ENCODE results near the gene CDH4.

CDH4 gene

GRCh38 chr20:61527626-61528025 is 275.6 kb downstream of the CDH4 start:
- ChIA-PET POLR2A (no interaction called here), CTCF (no interaction called here)
- Histone ChIP-seq H3K4me3 (ENCODE audit: low read depth, low read length) (no peak overlapping the region), H3K36me3 (ENCODE audit: control insufficient read depth in 2 of 2, insufficient read depth in 1 of 2, low read length in 2 of 2) (no peaks in the 10 kb centered on the region), H3K27ac (ENCODE audit: extremely low read depth, low read depth, low read length) (no peak overlapping the region), H3K9me3 (ENCODE audit: control insufficient read depth, insufficient read depth, low read depth, low read length) (no peaks in the 10 kb centered on the region), H3K4me1 (ENCODE audit: control insufficient read depth, insufficient read depth, low read length) (no peaks in the 10 kb centered on the region)
- TF ChIP-seq ZNF560 (tag by site-specific recombination; IDR thresholded peaks at IDR 0.05; ENCODE audit: borderline replicate concordance) (no peak), ZNF621 (tag by site-specific recombination; IDR thresholded peaks at IDR 0.05) (no peak), ZNF555 (tag by site-specific recombination; conservative IDR thresholded peaks at IDR 0.05) (no peak), ZNF133 (tag by site-specific recombination; IDR thresholded peaks at IDR 0.05) (no peak), ZNF37A (tag by site-specific recombination; IDR thresholded peaks at IDR 0.05) (no peak), ZBTB49 (tag by site-specific recombination; IDR thresholded peaks at IDR 0.05; ENCODE audit: low read depth) (no peak), ZNF26 (tag by site-specific recombination; IDR thresholded peaks at IDR 0.05) (no peak), KLF8 (tag by site-specific recombination; IDR thresholded peaks at IDR 0.05) (no peak), ZBTB44 (tag by site-specific recombination; IDR thresholded peaks at IDR 0.05) (no peak), SETDB1 (IDR thresholded peaks at IDR 0.05; ENCODE audit: insufficient read length, low read length) (no peak), ZNF488 (tag by site-specific recombination; IDR thresholded peaks at IDR 0.05) (no peak), ZNF175 (tag by site-specific recombination; IDR thresholded peaks at IDR 0.05) (no peak), GLIS1 (tag by site-specific recombination; IDR thresholded peaks at IDR 0.05) (no peak), SCRT1 (tag by site-specific recombination; IDR thresholded peaks at IDR 0.05; ENCODE audit: borderline replicate concordance) (no peak)

- no peaks in the 10 kb centered on the region for H3K9me3 ChIP-seq (ENCODE audit: control insufficient read depth, insufficient read depth, low read depth, low read length)
- no peak for TF ChIP-seq ZNF639 (tag by site-specific recombination; IDR thresholded peaks at IDR 0.05)
- TF ChIP-seq ZNF140 (tag by site-specific recombination; IDR thresholded peaks at IDR 0.05) = no peak
- TF ChIP-seq SALL2 (tag by site-specific recombination; IDR thresholded peaks at IDR 0.05; ENCODE audit: borderline replicate concordance) = no peak
- TF ChIP-seq ZNF350 (tag by site-specific recombination; IDR thresholded peaks at IDR 0.05) = no peak
- no peak for TF ChIP-seq ZNF26 (tag by site-specific recombination; IDR thresholded peaks at IDR 0.05)
- TF ChIP-seq YY2 (tag by site-specific recombination; IDR thresholded peaks at IDR 0.05) = no peak
- TF ChIP-seq PRDM2 (tag by site-specific recombination; IDR thresholded peaks at IDR 0.05; ENCODE audit: borderline replicate concordance) = no peak
- H3K4me3 ChIP-seq (ENCODE audit: low read depth, low read length) = no peak overlapping the region
- H3K27ac ChIP-seq (ENCODE audit: extremely low read depth, low read depth, low read length) = no peak overlapping the region
- H3K36me3 ChIP-seq (ENCODE audit: control insufficient read depth in 2 of 2, insufficient read depth in 1 of 2, low read length in 2 of 2) = no peaks in the 10 kb centered on the region
- ChIA-PET CTCF (no interaction called here), POLR2A (no interaction called here)
- H3K4me1 ChIP-seq (ENCODE audit: control insufficient read depth, insufficient read depth, low read length) = no peaks in the 10 kb centered on the region
Measured at GRCh38 chr20:61528591-61528990, 276.5 kb downstream of the CDH4 start.
